GM19043 (cell line): ENCODE data around the gene S100A13.
"Not testable (repeated sequence)": the region's sequence is repeated elsewhere in the genome, so short reads cannot be mapped to it uniquely, and the experiment has no call there.

ENCODE experiments used
- ATAC-seq: cut with Tn5 transposase; IDR thresholded peaks from one replicate; pipeline ENCODE4 v1.9.1; 2021; ENCODE audit warnings: low read depth; ENCODE audit not compliant: unreplicated experiment

S100A13 gene

DNA sequence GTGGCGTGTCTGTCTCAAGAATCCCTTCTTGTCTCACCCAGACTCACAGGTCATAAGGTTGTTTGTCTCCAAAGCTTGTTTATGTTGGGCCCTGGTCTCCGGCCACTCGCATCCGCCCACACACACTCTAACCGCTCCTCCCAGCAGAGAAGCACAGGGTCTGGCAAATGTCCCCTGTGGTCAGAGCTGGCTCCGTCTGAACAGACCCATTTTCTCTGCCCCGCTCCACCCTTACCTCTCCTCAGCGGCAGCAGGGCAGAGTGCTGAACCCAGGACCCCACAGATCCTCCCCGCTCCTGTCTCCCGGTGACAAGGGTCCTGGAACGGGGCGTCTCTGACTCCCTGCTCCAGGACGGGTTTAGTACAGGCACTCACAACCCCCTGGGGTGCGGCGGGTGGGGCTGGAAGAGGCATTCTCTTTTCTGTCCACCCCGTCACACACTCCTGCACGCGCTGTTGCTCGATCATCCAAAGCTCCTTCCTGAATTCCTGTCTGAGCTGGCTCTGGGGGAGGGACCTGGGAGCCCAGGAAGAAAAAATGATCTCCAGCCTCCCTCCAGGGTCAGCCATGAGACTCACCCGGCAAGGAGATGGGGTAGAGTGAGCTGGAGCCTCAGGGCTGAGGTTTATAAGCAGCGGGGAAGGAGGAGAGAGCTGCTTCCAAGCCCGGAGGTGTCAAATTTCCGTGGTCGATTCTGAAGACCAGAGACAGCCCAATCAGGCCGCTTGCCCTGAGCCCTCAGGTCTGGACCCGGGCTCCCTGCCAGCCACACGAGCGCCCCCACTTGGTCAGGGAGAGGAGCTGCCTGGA lies at the start of gene S100A13:
S100A13 (minus strand) TSS at position 602 of the 811 bp plus-strand sequence. CDS start 1,033 bp downstream, outside the sequence.
- no peak for ATAC-seq

DNA sequence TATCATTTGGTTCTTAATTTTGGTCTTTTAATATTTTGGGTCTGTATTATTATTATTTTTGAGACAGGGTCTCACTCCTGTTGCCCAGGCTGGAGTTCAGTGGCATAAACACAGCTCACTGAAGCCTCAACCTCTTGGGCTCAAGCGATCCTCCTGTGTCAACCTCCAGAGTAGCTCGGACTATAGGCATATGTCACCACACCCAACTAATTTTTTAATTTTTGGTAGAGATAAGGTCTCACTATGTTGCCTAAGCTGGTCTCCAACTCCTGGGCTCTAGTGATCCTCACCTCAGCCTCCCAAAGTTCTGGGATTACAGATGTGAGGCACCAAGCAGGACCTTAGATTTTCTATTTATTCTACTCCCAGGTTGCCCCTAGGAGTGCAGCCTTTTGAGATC lies 46.2 kb upstream of the S100A13 start:
- no peak for ATAC-seq

DNA sequence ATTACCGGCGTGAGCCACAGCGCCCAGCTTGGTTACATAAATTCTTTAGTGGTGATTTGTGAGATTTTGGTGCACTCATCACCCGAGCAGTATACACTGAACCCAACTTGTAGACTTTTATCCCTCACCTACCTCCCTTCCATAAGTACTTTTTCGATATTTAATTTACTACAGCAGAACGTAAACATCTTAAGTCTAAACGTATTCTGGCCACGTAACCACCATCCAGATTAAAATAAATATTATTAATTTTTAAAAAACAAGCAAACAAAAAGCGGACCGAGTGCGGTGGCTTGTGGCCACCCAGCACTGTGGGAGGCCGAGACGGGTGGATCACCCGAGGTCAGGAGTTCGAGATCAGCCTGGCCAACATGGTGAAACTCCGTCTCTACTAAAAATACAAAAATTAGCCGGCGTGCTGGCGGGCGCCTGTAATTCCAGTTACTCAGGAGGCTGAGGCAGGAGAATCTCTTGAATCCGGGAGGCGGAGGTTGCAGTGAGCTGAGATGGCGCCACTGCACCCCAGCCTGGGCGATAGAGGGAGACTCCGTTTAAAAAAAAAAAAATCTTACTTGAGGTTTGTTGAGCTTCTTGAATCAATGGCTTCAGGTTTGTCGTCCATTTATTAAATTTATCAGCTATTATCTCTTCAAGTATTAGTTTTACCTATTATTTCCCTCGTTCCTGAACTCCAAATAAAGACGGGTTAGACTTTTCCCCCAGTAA lies 44.5 kb upstream of the S100A13 start:
- peak; percentile 17 for ATAC-seq

DNA sequence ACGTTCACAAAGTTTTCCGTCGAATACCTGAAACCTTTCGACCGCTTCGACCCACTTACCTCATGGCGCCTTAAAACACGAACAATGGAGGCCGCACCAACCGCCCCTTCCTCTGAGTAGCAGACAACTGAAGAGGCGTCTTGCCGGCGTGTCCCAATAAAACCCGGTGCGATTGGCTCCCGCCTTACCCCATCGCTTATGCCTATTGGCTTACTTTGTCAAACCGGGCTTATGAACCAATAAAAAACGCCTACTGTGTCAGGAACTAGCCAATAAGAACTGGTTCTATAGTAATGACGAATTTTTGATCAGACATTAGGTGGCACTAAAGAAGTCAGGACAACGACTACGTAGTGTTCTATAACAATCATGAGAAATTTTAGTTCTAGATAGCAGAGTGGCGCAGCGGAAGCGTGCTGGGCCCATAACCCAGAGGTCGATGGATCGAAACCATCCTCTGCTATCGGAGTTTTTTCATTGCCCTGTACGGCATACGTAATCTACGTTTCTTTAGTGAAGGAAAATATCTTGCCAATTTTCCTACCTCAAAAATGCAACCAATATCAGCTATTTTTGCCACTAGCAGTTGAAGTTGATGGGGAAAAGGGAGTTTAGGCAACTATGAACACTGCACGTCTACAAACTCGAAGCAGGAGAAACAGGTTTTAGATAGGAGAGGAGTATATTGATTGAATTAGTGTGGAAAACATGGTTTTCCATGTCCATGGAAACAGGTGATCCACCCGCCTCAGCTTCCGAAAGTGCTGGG lies 43.7 kb upstream of the S100A13 start, which contains the start of gene ILF2:
ILF2 (minus strand) TSS at position 135 of the 769 bp plus-strand sequence; CDS start at position 64, 71 bp downstream.
- peak; percentile 95 for ATAC-seq

DNA sequence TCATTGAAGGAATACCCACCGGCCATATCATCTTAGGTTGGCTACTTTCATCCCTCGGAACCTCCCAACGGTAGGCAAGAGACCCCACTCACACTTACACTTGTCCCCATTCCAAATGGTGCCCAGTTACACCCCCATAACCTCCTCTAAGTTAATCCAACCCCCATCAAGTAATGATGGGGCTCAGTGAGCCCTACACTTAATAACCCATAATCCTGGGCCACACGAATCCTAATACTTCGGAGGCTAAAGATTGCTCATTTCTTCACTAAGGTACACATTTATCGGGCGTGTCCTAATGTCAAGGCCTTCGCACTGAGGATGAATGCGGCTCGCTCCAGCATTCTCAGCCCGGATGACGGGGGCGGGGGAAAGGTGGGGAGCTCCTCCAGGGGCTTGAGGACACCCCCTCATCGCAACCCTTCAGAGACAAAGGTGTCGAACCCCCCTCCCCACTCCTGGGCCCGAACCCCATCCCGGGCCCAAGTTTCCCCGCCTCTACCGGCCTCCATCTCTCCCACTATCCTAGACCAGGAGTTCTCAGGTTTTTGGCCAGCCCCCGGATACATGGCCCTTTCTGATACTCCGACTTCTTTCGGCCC lies 43.1 kb upstream of the S100A13 start:
- ATAC-seq = no peak

DNA sequence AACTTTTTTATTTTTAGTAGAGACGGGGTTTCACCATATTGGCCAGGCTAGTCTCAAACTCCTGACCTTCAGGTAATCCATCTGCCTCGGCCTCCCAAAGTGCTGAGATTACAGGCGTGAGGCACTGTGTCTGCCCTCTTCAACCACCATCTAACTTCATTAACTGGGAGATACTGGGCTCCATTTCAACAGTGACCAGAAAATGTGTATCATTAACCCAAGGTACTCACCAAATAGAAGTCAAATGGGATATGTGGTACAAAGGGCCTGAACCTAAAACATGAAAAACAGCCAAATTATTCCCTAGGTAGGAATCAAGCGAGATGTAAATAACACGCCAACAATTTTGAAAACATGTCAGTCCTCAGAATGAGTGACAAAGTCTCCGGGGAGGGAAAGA lies 42.3 kb upstream of the S100A13 start:
- ATAC-seq = no peak

DNA sequence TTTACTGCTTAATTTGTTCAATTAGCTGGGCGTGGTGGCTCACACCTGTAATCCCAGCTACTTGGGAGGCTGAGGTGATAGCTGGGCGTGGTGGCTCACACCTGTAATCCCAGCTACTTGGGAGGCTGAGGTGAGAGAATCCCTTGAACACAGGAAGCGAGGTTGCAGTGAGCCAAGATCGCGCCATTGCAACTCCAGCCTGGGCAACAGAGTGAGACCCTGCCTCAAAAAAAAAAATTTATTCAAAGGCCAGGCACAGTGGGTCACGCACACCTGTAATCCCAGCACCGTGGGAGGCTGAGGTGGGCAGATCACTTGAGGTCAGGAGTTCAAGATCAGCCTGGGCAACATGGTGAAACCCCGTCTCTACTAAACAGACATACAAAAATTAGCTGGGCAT lies 41.4 kb upstream of the S100A13 start:
- ATAC-seq = not testable (repeated sequence)

DNA sequence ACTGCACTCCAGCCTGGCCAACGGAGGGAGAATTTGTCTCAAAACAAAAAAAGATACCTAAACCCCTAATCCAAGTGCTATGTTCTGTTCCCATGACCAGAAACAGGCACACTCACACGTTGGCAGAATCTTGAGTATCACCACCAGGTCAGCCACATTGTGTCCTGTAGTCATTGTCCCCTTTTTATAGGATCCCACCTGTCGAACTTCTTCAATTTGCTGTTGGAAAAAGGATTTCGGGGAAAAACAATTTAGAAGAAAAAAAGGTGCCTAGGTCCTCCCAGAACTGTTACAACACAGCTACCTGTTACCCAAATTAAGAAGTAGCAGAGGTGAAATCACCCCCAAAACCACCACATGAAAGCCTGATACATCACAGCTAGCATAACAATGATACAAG lies 40.1 kb upstream of the S100A13 start:
- ATAC-seq = no peak

DNA sequence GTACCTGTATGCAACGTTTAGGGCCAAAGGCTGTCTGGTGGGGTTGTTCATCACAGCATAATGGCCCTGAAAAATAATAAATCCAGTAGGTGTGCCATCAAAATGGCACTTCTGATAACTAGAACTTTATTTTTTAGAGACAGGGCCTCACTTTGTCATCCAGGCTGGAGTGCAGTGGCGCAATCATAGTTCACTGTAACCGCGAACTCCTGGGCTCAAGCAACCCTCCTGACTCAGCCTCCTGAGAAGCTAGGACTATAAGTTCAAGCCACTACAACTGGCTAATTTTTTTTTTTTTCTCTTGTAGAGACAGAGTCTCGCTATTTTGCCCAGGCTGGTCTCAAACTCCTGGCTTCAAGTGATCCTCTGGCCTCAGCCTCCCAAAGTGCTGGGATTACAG lies 35.9 kb upstream of the S100A13 start:
- no peak for ATAC-seq

DNA sequence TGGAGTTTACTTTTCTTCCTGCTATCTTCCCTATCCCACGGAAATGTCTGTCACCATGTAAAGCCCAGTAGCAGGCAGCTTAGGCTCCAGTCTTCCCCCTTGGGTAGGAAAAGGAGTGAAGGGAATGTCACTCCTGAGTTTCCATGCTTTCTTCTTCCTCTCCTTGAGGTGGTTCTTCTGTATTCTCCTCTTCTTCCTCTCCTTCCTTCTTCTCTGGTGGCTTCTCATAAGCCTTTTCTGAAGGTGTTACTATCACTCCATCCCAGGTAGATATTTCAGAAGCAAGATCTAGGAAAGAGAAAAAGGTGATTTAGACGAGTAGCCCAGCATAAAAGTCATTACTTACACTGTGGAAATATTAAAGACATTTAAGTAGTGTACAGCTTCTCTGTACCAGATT lies 35.0 kb upstream of the S100A13 start:
- ATAC-seq = no peak

DNA sequence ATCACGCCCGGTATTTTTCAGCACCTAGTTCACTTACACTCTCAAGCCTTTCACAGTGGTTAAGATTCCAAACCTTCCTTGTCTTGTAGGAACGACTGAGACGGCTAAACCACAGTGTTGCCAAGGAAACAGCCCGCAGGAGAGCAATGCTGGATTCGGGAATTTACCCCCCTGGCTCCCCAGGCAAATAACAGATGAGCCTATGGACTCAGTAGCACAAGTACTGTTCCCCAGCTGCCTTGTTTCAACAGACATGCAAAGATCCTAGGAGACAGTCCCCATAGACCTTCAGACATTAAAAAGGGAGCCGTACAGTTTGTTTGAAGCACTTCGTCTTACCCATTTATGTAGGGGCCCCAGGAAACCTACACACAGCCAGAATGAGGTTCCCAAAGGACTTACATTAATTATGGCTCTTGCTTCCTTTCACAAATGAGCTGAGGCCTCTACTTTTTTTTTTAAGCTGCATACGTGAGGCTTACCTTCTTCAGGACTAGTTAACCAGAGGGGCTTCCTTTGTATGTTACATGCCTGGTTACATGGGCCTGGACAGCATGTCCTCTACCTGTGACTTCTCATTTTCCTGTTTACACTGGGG lies 33.9 kb upstream of the S100A13 start:
- ATAC-seq = no peak

DNA sequence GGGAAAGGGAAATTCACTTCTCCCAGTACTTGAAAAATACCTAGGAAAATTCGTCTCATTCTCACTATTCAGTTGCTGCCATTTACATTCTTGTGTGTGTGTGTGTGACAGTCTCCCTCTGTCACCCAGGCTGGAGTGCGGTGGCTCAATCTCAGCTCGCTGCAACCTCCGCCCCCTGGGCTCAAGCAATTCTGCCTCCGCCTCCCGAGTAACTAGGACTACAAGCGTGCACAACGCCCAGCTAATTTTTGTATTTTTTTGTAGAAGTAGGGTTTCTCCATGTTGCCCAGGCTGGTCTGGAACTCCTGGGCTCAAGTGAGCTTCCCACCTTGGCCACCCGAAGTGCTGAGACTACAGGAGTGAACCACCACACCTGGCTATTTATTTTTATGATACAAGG lies 32.4 kb upstream of the S100A13 start:
- no peak for ATAC-seq

DNA sequence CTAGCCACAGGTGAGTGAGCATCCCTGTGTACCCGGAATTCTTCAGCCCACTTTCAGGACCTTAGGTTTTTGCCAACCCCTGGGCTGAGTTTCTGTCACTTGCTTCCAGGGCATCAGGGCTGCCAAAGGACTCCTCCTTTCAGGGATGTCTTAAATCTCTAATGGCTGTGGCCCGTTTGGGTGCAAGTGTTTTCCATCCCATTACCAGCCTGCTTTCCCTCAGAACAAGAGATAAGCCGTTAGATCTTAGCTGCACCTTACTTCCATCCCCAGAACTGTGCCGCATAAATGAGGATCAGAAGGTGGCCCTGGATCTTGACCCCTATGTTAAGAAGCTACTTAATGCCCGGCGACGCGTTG lies 31.9 kb upstream of the S100A13 start:
- ATAC-seq = no peak

DNA sequence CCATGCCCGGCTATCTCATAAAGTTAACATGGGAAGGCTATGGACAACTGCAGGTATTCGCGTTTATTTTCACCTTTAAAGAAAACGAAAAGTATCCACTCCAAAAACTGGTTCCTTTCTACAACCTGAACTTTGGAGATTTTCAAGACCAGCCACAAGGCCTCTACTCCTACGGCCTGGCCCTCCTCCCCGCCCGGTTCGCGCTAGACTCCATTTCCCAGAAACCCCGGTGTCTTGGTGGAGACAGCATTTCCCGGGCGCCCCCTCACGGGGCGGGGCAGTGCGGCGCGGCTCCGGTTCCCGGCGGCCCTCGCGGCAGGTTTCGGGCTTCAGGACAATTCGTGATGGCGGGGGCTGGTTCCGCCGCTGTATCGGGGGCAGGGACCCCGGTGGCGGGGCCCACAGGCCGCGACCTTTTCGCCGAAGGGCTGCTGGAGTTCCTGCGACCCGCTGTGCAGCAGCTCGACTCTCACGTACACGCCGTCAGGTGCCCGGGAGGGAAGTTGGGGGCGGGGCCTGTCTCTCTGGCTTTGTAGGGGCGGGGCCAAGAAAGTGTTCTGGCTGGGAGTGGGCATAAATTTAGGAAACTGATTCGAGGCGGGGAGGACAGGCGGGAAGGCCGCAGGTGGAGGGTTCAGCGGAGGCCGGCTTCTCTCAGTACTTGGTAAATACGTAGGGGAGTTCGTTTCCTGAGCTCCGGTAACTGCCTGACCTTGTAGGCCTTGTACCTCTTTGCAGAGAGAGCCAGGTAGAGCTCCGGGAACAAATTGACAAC lies 31.3 kb upstream of the S100A13 start, which contains the start of gene SNAPIN:
SNAPIN (plus strand) TSS at position 304 of the 775 bp plus-strand sequence; CDS start at position 345, 41 bp downstream.
- peak; percentile 91 for ATAC-seq

DNA sequence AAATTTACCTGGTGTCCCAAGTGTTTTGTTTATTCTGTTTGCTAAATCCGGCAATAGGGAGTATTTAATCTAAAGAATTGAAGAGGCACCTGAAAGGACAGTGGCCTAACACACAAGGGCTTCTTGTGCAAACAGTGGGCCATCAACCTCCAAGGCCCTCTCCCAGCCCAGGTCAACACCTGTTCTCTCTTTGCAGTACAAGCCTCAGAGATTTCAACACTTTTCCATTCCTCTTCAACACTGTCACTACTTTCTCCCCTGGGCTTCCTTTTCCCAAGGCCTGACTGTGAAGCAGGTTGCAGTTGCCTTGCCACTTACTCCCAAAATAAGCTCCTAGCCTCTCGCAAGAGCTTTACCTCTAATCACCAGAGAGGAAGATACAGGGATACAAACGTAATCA lies 28.0 kb upstream of the S100A13 start:
- no peak for ATAC-seq

DNA sequence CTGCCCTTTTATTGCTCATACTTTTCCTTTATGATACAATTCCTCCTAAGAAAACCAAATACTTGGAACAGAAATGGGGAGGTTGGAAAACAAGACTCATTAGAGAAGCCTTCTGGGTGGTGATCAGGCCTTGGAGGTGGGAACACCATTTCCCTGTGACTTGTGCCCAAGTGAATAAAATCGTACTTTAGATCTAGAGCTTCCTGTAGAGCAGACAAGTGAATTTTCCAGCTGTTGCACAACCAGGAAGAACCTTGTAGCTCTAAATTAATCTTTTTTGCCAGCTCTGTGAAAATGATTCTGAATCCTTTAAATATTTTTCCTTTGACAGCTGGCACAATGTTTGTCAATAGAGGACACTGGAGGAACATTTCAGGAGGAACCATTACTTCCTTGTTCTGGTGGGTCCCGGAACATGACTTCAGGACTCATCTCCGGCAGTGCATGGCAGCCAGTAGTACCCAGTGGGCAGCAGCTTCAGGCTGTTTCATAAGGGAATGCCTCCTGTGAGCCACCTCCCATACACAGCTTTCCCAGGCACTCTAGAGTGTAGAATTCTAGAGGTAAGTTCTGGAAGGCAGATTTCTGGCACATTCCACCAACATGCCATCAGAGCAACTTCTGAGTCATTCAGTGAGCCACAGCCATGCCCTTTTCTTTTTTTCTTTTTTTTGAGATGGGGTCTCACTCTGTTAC lies 25.6 kb upstream of the S100A13 start:
- ATAC-seq = no peak

DNA sequence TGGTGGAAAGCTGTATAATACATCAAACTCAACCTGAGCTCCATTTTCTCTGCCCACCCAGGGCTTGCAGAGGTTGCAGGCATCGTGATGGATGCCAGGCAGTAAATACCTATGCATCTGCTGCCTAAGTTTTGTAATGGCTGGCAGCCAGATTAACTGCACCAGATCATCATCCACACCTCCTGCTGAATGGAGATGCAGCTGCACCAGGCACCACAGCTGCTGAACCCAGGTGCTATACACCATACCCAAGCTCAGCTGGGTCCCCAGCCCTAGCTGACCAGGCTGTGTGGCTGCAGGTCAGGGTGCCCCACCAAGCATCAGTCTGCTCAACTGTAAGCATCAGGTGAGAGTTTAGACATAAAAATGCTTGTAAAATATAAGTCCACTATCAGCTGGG lies 24.5 kb upstream of the S100A13 start:
- ATAC-seq = no peak

DNA sequence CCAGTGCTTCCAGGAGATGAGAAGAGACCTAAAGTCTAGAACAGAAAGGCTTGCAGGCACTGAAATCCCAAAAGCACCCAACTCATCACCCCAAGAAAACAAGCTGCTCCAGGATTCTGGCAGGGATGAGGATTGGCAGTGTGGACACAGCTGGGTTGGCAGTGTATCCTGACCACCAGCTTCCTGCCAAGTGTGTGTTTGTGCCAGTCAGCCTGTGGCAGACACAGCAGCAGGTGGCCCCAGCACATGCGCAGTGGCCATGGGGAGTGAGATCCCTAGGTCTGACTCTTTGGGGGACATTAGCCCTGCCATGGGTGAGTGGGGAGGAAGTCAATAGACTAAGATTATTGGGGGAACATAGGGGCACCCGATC lies 22.5 kb upstream of the S100A13 start:
- ATAC-seq = no peak
